Activated CD4-positive, alpha-beta T cell treated with anti-CD3 and anti-CD28 coated beads for 4 hours (primary cell): ENCODE data around the gene FUOM.

Experiments
- DNase-seq, 2 donors: peaks; one replicate each; pipeline ENCODE4 v3.0.0-alpha.2; 2020

FUOM gene

DNA sequence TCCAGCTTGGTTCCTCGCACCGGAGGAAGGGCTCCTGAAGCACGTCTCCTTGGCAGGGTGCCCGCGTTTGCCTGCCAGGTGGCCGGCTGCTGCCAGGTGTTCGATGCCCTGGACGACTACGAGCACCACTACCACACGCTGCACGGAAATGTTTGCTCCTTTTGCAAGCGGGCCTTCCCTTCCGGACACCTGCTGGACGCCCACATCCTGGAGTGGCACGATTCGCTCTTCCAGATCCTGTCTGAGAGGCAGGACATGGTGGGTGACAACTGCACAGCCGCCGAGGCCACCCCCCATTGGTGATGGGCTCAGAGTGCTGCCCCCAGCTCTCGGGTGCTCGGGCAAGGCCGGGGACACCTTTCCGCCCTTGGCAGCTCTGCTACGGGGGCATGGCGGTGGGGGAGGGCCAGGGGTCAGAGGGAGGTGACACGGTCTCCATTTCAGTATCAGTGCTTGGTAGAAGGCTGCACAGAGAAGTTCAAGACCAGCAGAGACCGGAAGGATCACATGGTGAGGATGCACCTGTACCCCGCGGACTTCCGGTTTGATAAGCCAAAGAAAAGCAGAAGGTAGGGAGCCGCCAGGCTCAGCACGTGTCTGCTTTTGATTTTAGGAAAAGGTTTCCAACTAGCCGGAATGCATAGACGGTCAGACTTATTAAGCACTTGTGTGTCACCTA lies 48.0 kb downstream of the FUOM start:
- DNase-seq, result no peak

DNA sequence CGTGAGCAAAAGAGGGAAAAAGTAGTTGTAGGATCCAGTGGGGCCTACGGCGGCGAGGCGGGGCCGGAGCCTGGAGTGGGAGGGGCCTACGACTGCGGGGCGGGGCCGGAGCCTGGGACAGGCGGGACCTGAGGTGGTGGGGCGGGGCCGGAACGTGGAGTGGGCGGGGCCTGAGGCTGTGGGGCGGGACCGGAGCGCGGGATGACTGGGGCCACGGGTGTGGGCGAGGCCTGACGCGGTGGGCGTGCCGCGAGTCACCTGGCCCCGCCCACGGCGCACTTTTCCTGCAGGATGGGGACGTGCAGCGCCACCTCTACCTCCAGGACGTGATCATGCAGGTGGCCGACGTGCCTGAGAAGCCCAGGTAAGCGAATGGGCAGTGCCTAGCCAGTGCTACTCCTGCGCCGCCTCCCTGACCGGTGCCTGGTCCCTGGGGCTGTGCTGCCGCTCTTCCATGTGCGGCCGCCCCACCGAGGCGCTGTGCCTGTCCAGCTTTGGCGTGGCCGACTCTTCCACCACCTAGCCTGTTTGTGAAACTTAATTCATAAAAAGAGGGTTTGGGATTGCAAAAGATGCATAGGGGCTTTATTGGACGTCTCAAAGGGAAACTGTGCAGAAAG lies 48.6 kb downstream of the FUOM start:
- DNase-seq, result peak; percentile 93 to 94

DNA sequence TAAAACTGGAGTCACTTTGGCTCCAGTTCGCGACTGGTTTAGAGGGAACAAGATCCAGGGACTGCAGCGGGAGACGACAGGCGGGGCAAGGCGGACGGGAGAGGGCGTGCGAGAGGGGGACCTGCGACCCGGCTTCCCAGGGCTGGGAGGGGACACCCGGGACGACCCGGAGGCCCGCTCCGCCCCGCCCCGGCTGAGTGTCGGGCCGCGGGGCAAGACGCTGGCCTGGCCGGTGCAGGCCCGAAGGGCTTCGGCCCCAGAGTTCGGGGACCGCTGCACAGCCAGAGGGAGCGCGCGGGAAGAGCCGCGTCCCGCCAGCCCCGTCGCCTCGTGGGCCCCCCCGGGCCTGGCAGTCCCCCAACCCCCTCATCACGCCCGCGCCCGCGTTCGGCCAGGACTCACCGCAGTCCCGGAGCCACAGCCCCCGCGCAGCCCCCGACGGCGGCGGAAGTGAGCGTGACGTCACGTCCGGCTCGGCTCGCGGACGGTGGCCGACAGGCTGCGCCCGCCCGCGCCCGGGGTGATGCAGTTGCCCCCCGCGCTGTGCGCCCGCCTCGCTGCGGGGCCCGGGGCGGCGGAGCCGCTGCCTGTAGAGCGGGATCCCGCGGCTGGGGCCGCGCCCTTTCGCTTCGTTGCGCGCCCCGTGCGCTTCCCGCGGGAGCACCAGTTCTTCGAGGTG lies 49.3 kb downstream of the FUOM start, which contains the start of the genes TUBGCP2 and ZNF511:
Gene TUBGCP2, minus strand, starts transcription at position 452 of the 679 bp plus-strand sequence. CDS start 5,931 bp downstream, outside the sequence.
Gene ZNF511, plus strand, starts transcription at position 494 of the 679 bp plus-strand sequence. Its CDS starts 30 bp downstream, at position 524.
- peak; percentile 88 to 90 for DNase-seq

DNA sequence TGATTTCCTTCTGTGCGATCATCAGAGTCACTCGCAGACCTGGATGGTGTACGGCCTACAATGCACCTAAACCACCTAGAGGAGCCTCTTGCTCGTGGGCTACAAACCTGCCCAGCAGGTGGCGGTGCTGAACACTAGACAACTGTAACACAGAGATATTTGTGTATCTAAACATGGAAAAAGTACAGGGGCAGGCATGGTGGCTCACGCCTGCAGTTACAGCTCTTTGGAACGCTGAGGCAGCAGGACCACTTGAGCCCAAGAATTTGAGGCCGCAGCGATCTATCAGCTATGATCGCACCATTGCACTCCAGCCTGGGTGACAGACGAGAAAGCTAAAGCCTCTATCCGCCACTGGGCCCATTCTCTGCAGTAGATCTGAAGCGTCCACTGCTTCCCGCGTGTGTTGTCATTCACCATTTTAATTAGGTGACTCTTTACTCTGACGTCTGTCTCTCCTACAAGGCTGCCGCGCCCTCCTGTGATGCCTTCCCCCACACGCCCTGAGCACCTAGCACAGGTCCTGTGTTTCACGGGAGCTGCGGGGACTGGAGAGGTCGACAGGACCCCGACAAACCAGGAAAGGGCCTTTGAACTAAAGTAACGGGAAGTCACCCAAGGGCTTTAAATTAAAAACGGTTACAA lies 49.9 kb downstream of the FUOM start:
- DNase-seq, result peak; percentile 85 to 91

DNA sequence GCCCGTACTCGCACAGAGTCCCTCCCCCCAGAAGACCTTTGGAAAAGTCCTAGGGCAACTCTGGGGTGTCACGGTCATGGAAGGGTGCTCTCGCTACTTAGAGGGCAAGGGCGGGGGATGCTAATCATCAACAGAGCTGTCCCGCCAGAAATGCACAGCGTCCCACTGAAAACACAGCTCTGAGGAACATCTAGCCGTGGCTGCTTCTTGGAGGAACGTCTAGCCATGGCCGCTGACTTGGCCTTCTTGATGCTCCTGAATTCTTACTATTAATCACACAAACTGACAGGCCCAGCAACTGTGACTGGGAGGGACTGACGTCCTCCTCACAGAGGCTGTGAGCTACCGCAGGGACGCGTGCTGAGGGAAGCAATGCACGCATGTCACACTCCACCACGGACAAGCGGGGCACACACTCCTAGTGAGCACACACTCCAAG lies 50.9 kb downstream of the FUOM start:
- DNase-seq, result no peak

DNA sequence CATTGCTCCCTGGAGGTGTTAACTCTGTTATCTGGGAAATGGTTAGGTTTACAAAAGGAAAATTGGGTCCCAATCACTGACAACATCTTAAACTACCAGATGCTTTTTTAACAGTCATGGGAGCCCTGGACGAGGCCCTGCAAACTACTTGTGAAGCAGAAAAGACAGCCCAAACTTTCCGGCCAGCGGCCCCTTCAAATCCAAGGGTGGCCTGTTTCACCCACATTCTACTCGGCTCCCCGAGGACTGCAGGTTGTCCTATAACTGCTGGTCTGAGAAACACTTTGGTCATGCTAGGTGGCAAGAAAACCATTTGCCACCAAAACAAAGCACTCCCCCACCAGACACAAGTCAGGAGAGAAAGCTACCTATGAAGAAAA lies 51.7 kb downstream of the FUOM start:
- no peak for DNase-seq
